PFSK-1 (cell line): ENCODE measurements around the gene PDE2A.

Experiments used
- FOXP2 ChIP-seq: optimal IDR thresholded peaks from 2 replicates; pipeline ENCODE3; 2011; ENCODE audit warnings: borderline replicate concordance, control low read depth, inconsistent platforms; ENCODE audit not compliant: insufficient read depth; ENCODE audit errors: extremely low read length, extremely low read depth
- POLR2AphosphoS5 ChIP-seq: IDR thresholded peaks from 2 replicates; pipeline ENCODE4 v1.6.1; 2012; ENCODE audit warnings: low read depth, mild to moderate bottlenecking, control low read depth, low read length, moderate library complexity
- REST ChIP-seq, 2 experiments: IDR thresholded peaks; 2 replicates each; pipeline versions ENCODE4 v1.6.1 to v1.8.0; 2011 to 2012; ENCODE audit warnings: low read depth in 2 of 2, low read length in 2 of 2, control low read depth in 1 of 2, inconsistent platforms in 1 of 2, mild to moderate bottlenecking in 1 of 2, moderate library complexity in 1 of 2; ENCODE audit not compliant: insufficient read depth in 1 of 2
- SIN3A ChIP-seq: IDR thresholded peaks from 2 replicates; pipeline ENCODE4 v1.6.1; 2012; ENCODE audit warnings: mild to moderate bottlenecking, low read length, moderate library complexity, borderline replicate concordance; ENCODE audit not compliant: insufficient read depth
- TAF1 ChIP-seq: IDR thresholded peaks from 2 replicates; pipeline ENCODE4 v1.6.1; 2012; ENCODE audit warnings: low read length, control low read depth, borderline replicate concordance; ENCODE audit not compliant: insufficient read depth

PDE2A gene

GRCh38 chr11:72671152-72672099 is 2.8 kb downstream of the PDE2A start:
- no peak for TF ChIP-seq SIN3A
- TF ChIP-seq FOXP2, result no peak
- TF ChIP-seq TAF1, result no peak
- no peak for TF ChIP-seq POLR2AphosphoS5
- TF ChIP-seq REST (IDR thresholded peaks at IDR 0.05; ENCODE audit: insufficient read depth in 1 of 2, low read depth in 2 of 2, low read length in 2 of 2), result no peak

DNA sequence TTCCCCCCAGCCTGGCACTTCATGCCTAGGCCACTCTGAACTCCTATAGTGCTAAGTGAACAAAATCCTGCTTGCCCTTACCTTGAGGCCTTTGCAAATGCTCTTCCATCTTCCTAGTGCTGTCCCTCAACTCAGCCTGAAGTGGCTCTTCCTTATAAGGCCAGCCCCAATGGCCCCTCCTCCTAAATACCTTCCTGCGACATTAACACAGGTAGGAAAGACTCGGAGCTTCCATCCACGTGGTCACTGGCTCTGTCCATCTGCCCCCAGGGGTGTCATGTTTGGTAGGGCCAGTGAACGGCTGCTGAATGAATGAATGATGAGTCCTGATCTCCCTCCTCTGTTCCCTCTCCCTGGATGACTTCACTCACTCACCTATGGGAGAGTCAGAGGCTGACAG is 4.2 kb downstream of the PDE2A start:
- TF ChIP-seq POLR2AphosphoS5 (no peak), FOXP2 (no peak), SIN3A (no peak), TAF1 (no peak), REST (IDR thresholded peaks at IDR 0.05; ENCODE audit: insufficient read depth in 1 of 2, low read depth in 2 of 2, low read length in 2 of 2) (no peak)

- TF ChIP-seq FOXP2 (no peak), SIN3A (no peak), POLR2AphosphoS5 (no peak), REST (IDR thresholded peaks at IDR 0.05; ENCODE audit: insufficient read depth in 1 of 2, low read depth in 2 of 2, low read length in 2 of 2) (no peak), TAF1 (no peak)
Measured at GRCh38 chr11:72669527-72669926, 4.7 kb downstream of the PDE2A start.

DNA sequence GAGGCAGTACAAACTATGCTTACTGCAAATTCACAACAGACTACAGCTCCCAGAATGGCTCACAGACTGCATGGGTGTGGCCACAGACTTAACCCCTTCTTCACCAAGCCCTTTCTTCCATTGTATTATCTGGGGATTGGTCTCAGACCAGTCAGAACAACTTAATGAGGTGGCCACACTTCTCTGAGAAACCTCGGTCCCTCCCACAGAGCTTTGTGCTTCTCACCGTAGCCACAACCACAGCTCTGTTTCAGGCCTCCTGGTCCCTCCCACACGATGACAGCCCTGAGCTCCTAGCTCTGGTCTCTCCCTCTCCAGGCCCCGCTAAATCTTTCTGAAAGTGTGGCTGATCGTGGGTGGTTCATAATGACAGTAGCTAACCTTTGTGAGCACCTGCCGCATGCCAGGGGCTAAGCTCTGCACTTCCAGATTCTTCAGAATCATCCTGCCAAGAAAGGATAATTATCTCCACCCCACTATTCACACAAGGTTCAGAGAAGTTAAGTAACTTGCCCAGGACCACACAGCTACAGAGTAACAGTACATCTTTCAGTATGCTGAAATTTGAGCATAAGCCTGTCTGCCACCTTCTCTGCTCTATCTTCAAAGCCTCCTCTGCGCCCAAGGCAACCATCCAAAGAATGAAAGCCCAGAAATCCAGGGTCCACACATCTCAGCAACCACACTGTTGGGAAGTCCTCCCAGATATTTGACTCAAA is 5.4 kb downstream of the PDE2A start:
- TF ChIP-seq FOXP2 (no peak), TAF1 (no peak), SIN3A (no peak), REST (IDR thresholded peaks at IDR 0.05; ENCODE audit: insufficient read depth in 1 of 2, low read depth in 2 of 2, low read length in 2 of 2) (no peak), POLR2AphosphoS5 (no peak)
